HG02840 (cell line): ENCODE results near the gene PTCH2.
"Not testable (repeated sequence)": the region's sequence is repeated elsewhere in the genome, so short reads cannot be mapped to it uniquely, and the experiment has no call there.

Experiments used
- ATAC-seq: cut with Tn5 transposase; IDR thresholded peaks from one replicate; pipeline ENCODE4 v1.9.1; 2021; ENCODE audit warnings: mild to moderate bottlenecking, moderate library complexity, moderate number of reproducible peaks; ENCODE audit not compliant: unreplicated experiment, low FRiP score

Gene PTCH2

DNA sequence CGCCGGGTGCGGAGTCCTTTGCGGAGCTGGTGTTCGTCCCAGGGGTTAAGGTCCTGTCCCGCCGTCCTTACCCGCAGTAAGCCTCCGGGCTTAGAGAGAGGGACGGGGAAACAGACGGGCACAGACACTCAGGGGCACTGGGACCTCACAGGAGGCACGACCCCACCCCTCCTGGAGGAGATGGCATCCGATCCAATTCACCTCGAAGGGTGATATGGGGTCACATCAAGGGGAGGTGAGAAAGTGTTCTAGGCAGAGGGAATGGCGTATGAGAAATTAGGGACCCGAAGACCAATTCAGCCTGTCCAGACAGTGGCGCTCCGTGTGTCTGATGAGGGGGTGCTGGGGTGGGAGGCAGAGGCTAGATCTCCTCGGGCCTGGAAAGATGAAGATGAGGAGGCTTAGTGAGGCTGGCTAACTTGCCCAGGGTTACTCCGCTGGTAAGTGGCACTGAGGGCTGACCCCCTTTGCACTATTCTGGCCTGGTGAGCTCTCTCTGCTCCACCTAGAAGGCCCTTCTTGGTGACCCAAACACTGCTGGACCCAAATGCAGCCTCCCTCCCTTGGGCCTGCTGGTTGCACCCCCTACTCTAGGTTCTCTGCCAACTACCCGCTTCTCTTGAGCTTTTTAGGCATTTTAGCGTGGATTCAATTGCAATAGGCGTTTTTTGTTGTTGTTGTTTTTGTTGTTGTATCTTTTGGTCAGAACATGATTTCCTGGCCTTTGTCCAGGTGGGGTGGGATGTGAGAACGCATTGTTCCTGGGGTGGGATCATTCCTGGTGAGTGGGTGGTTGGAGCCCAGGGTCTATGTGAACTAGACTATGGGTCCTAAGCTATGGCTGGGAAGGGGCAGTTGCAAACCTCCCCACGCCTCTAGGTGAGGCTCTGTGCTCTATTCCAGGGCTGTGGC lies 22.5 kb downstream of the PTCH2 start:
- no peak for ATAC-seq

DNA sequence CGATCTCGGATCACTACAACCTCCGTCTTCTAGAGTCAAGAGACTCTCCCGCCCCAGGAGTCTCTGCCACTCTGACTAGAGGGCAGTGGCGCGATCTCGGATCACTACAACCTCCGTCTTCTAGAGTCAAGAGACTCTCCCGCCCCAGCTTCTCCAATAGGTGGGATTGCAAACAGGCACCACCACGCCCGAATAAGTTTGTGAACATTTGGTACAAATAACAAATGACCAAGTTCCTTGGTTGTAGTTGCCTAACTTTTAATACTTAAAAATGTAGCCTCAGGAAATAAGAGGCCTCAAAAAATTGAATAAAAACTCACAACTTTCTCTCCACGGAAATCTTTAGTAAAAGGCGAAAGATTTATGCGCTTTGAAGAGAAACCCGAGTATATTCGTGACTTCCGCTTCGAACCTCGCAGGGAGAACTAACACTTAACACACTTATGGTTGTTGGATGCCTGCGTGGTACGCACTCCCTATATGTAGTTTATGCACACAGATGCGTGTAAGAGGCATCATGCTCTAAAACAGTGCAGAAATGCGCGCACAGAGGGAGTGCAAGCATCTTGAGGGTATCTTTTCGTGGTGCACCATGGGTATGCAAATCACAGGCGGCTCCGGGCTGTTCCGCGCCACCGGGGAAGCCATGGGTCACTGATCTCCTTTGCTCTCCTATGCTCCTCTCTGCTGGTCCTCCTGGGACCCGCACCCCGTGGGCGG lies 23.3 kb downstream of the PTCH2 start:
- ATAC-seq = peak; percentile 73

DNA sequence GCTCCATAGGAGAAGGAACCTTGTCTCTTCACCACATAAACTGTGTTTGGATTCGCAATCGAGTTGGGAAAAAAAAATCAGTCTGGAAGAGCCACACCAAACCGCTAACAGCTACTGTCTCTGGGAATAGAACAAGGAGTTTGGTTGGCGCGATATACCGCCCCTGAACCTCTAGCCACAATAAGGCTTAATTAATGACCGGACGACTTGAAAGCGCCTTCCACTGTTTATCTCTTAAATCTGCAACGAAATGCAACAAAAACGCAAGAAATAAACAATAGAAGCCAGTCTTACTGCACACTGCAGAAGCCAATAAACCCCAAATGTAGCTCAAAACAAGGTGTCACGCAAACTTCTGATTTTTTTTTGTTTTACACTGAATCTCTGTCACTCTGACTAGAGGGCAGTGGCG lies 23.9 kb downstream of the PTCH2 start:
- no peak for ATAC-seq

DNA sequence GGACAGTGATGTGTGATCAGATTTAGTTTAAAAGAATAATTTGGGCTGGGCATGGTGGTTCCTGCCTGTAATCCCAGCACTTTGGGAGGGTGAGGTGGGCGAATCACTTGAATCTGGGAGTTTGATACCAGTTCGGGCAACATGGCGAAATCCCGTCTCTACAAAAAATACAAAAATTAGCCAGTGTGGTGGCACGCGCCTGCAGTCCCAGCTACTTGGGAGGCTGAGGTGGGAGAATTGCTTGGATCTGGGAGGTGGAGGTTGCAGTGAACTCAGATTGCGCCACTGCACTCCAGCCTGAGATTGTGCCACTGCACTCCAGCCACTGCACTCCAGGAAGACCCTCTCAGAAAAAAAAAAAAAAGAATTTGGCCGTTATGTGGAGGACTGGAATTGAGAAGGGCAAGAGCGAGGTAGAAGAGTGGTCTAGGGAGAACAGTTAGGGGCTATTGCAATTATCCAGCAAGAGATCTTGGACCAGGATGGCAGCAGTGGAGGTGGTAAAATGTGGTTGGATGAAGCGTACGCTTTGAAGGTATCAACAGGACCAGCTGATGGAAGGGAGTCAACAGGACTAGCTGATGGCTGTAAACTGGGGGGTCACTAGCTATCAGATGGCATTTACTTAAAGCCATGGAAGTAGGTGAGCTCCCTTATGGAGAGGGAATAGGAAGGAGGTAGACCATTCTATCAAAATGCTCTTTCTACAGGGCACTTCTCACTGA lies 25.1 kb downstream of the PTCH2 start:
- ATAC-seq = no peak

DNA sequence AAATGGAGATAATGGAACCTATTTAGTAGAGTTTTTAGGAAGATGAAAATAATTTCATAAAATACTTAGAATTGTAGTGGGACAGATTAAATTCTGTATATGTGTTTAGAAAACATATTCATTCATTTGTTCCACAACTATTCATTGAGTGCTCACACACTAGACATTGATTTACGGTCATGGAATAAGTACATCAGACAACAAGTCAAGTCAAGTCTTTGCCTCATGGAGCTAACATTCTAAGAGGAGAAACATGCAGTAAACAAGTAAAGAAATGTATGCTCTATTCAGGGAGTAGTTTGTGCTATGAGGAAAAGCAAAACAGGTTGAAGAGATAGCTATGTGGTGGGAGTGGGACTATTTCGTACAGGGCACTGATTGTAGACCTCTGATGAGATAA lies 25.7 kb downstream of the PTCH2 start:
- no peak for ATAC-seq

DNA sequence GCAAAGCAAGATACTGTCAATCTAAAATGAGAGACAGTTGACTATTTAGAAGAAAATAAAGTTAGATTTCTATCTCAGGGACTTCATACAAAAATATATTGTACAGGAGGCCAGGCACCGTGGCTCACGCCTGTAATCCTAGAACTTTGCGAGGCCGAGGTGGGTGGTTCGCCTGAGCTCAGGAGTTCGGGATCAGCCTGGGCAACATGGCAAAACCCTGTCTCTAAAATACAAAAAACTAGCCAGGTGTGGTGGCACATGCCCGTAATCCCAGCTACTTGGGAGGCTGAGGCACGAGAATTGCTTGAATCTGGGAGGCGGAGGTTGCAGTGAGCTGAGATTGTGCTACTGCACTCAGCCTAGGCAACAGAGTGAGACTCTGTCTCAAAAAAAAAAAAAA lies 27.1 kb downstream of the PTCH2 start:
- not testable (repeated sequence) for ATAC-seq

DNA sequence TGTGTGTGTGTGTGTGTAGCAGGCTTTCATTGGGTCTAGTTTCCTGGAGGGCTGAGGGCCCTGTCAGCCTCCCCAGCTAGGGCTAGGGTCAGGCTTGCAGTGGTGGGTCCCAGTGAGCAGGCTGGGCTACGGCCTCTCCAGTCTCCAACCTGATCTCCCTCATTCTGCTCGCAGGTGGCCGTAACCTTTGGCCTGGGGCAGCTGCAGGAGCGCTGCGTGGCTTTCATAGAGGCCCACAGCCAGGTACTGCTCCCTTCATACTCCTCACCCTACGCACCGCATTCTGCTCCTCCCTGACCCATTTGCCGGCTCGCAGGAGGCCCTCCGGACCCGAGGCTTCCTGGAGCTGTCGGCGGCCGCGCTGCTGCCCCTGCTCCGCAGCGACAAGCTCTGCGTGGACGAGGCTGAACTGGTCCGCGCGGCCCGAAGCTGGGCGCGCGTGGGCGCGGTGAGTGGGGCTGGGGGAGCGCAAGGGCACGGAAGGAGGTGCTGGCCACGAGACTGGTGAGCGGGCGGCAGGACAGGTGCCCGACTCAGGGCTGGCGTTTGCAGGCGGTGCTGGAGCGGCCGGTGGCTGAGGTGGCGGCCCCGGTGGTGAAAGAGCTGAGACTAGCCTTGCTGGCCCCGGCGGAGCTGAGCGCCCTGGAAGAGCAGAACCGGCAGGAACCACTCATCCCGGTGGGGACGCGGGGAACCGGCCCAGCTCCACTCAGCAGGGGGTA lies 30.1 kb downstream of the PTCH2 start:
- no peak for ATAC-seq

DNA sequence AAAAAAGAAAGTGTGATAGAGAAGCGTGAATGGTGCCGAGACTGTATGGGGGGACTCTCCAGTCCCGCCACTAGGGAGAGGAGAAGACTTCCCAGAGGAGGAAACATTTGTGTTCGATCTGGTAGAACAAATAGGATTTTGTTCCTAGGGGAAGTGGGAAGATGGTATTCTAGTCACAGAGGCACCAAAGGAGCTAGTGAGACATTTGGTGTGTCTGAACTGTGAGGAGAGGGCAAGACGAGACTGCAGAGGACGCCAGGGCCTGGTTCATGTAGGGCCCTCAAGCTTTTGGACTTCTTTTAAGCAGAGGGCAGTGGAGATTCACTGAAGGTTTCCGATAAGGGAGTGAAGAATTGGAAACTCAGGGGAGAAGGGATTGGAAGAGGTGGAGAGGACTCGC lies 31.8 kb downstream of the PTCH2 start:
- ATAC-seq = no peak

DNA sequence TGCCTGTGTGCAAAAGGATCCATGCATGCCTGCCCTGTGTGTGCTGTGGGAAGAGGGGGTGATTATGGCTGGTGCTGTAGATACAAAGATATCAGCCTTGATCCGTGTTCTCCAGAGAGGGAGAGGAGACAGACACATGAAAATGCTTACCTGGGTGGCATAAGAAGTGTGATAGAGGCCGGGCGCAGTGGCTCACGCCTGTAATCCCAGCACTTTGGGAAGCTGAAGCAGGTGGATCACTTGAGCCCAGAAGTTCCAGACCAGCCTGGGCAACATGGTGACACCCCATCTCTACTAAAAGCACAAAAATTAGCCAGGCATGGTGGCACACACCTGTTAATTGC lies 32.3 kb downstream of the PTCH2 start:
- not testable (repeated sequence) for ATAC-seq

DNA sequence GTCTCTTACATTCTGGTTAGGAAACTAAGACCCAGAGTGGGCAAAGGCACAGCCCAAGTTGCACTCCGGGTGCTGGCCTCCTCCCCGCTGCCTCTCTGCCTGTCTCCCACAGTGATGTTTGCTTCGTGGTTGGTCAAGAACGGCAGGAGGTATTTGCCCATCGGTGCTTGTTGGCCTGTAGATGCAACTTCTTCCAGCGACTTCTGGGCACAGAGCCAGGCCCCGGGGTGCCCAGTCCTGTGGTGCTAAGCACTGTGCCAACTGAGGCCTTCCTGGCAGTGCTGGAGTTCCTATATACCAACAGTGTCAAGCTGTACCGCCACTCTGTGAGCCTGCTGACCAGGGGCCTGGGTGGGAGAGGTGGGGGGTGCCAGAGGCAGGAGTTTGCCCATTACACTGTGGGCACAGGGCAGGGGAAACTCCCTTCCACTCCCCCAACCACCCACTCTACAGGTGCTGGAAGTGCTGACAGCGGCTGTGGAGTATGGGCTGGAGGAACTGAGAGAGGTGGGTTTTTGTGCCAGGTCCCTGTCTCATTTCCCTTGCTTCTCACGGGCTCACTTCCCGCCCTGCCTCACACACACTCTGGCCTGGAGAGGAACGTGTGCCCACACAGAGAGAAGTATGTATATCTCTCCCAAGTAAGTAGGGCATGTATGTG lies 32.8 kb downstream of the PTCH2 start:
- ATAC-seq = no peak

DNA sequence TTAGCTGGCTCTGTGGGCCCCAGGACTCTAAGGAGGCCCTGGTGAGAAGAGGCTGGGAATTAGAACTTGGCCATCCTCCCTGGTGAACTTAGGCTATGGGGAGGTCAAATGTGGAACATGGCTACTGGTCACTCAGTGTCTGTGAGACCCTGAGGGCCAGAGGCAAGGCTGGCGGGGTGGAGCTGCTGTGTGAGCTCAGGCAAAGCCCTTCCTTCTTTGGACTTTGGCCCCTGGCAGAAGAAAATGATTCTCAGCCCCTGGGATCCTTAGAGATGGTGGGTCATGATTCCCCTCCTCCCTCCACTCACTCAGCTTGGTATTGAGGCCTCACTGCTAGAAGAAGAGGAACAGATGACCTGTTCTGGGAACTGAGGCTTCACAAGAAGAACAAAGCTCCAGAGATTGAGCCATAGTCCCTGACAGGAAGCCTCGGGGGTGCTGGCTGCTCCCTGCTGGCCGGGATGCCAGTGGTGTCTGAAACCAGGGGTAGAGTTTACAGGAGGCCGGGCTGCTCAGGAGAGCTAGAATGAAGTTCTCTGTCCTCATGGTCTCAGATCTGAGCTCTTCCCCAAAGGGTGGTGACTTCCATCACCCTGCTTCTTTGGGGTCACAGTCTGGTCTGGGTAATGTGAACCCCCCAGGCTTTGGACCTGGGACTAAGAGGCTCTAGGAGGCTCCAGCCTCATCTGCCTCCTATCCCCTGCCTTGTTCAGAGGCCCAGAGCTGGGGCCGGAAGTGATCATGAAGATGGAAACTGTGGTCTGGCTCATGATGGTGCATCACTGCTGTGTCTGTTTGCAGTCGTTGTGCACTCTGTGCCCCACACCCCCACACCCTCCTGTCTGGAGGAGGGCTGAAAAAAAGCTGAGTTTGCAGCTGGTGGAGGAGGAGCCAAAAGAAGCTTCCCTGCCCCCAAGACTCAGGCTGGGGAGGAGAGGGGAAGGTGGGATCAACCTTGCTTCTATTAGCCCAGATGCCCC lies 33.8 kb downstream of the PTCH2 start:
- ATAC-seq = peak; percentile 29

DNA sequence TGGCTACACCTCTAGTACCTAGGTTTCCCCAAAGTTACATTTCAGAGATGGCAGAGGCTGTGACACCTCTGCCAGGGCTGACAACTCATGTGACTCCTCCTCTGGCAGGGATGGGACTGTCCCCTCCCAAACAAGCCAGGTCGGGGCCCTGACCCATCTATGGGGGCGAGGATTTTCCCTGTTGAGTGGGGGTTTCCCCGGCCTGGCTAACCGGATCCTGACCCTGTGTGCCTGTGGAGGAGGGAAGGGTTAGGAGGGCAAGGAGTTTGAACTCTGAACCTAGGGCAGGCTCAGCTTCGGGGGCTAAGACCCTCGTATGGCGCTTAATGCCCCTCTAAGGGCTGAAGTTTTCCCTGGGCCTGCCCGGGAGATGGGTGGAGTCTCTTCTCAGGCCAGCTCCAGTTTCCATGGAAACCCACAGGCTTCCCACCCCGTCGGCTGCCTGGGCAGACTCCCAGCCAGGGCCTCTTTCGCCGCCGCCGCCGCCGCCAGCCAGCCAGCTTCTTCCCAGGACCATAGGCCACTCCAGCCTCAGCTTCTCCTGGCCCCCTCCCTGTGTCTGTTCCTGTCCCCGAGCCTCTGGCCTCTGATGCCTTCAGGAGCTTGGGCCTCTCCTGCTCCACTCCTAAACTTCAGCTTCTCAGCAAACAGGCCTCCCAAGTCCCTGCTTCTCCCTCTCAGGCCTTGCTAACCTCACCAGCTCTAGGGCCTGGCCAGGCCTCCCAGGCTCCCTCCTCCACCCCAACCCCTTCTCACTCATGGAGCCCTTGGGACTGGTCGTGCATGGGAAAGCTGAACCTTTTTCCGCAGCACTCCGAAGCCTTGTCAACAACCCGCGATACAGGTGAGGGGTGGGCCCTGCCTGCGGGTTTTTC lies 34.8 kb downstream of the PTCH2 start, which contains the start of gene BTBD19:
BTBD19 (plus strand) TSS at position 461 of the 875 bp plus-strand sequence; CDS start at position 759, 298 bp downstream.
- ATAC-seq = no peak

DNA sequence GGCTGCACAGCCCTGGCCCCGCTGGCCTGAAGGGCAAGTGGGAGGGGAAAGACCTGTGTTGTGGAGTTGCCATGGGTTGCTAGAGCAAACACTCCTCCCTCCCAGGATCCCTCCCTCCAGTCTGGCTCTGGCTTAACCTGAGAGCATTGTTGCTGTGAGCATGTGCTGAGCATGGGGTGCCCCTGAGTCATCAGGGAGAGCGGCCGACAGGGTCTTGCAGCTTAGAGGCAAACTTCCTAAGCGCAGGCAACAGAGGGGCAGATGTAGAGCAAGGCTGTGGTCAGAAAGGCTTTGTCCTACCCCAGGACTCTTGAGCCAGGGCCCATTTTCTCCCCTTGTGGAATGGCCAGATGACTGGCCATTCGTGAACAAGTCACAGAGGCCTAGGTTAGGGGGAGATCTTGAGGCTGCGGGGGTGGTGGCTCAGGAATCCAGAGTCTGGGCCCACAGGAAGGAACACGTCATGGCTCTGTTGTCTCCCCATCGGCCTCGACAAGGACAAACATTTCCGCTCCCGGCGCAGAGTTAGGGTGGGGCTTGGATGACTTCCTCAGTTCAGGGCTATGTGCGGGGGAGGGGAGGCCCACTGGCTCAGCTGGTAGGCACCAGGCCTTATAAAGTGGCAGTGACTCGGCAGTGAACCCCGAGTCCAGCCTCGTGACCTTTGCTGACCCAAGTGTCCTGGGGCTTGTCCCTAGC lies 35.5 kb downstream of the PTCH2 start:
- no peak for ATAC-seq

DNA sequence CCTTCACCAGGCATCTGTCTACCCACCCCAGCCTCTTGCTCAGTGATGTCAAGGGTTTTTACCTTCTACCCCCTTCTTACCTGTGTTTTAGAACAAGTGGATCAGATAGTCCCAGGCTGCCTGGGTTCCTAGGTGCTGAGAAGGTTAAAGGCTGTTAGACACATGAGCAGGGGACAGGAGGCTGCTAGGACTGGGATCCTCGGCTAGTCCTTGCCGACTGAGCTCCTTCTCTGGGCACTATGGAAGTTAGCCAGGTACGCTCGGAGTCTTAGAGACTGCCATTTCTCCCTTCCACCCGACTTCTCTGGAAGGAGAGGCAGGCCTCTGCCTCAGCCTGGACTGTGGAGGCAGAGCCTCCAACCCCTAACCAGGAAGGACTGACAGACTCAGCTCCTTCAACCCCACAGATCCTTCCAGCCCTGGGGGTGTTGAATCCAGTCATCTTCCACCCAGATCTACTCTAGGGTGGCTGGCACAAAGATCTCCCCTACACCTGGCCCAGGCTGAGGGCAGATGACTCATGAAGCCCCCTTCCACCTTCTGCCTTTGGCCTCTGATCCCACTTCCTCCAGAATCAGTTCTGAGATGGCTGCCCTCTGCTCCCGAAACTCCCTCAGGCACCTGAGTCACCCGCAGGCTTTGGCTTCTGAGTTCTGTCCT lies 36.2 kb downstream of the PTCH2 start, which contains the start of gene DYNLT4:
DYNLT4 (minus strand) TSS at position 648 of the 660 bp plus-strand sequence. CDS start 683 bp downstream, outside the sequence.
- no peak for ATAC-seq

DNA sequence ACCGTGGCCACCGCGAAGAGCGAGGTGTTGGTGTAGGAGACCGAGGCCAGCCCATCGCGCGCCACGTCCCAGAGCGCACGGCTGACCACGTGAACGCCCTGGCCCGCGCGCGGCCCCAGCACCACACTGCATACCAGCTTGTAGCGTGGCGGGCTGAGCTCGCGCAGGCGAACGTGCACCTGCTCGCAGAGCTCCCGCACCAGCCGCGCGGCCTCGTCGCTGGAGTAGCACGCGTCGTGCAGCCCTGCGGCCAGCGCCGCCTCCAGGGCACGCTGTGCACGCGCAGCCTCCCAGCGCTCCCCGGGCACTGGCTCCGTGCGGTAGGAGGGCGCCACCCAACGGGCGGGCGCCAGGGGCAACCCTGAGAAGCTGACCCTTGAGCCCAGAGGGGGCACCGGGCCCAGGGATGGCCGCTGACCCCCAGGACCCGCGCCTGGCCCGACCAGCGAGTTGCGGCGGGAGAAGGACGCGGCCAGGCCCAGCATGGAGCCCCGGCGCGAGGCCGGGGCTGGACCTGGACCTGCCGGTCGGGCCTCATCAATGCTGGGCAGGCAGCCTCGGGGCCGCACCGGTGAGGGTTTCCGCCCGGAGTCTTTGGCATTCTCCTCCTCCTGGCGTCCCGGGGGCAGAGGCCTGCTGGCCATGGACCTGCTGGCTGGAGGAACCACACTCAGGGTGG lies 36.9 kb downstream of the PTCH2 start:
- ATAC-seq = no peak
